Naive thymus-derived CD4-positive, alpha-beta T cell (primary cell): ENCODE results near the gene NUP93. TPM values are rescaled to one million over a fixed set of nuclear protein-coding genes. Genes with fewer than 3 reads are reported as not detected.
A peak's percentile ranks its signal among the peaks of the same experiment; 100 is the strongest.

Experiments
- ATAC-seq: fragments of 150-1000 bp; cut with Tn5 transposase; 2 replicates; pipeline ENCODE4 v1.10.0; 2021; ENCODE audit warnings: mild to moderate bottlenecking, moderate library complexity
- CTCF ChIA-PET: fragments of 350-600 bp; sonication (Branson Sonifier 250); formaldehyde crosslinking; loops from one replicate; lab custom pipeline; 2021; ENCODE audit warnings: antibody characterized with exemption; lab: Charles Lee
- POLR2A ChIA-PET: fragments of 350-600 bp; sonication (Branson Sonifier 250); formaldehyde crosslinking; loops from one replicate; lab custom pipeline; 2021; ENCODE audit warnings: antibody characterized with exemption, inconsistent platforms; lab: Charles Lee
- DNase-seq, 9 donors: peaks; one replicate each; pipeline versions ENCODE4 v3.0.0 to v3.0.0-alpha.2; 2020 to 2022; ENCODE audit warnings: mixed read lengths in 1 of 9
- H3K27ac ChIP-seq: one replicate; pipeline ENCODE4 v1.7.0; 2013; ENCODE audit warnings: mild to moderate bottlenecking, low read depth, low read length, moderate library complexity
- H3K27me3 ChIP-seq, 2 donors: one replicate each; pipeline ENCODE4 v1.7.0; 2013; ENCODE audit warnings: low read length in 2 of 2, mild to moderate bottlenecking in 2 of 2, moderate library complexity in 2 of 2; ENCODE audit not compliant: control insufficient read depth in 2 of 2, insufficient read depth in 2 of 2
- H3K36me3 ChIP-seq, 3 experiments: 1 replicate in 2 of 3; 2 replicates in 1 of 3; pipeline ENCODE4 v1.7.0; 2013; ENCODE audit warnings: low read length in 3 of 3, mild to moderate bottlenecking in 3 of 3, moderate library complexity in 1 of 3; ENCODE audit not compliant: insufficient read depth in 3 of 3, control insufficient read depth in 2 of 3
- H3K4me1 ChIP-seq, 2 donors: one replicate each; pipeline ENCODE4 v1.7.0; 2013; ENCODE audit warnings: low read length in 2 of 2, mild to moderate bottlenecking in 2 of 2, moderate library complexity in 1 of 2; ENCODE audit not compliant: control insufficient read depth in 2 of 2, insufficient read depth in 2 of 2
- H3K4me3 ChIP-seq: 2 replicates; pipeline ENCODE4 v1.7.0; 2013; ENCODE audit warnings: mild to moderate bottlenecking, low read length
- H3K9me3 ChIP-seq, 3 experiments: 1 replicate in 2 of 3; 2 replicates in 1 of 3; pipeline ENCODE4 v1.7.0; 2013; ENCODE audit warnings: low read length in 3 of 3; ENCODE audit not compliant: control insufficient read depth in 2 of 3
- H3K27ac Mint-ChIP-seq, 9 donors: one replicate each; pipeline ENCODE4 v1.8.0; 2020 to 2022; ENCODE audit warnings: mixed read lengths in 9 of 9, mild to moderate bottlenecking in 8 of 9, moderate library complexity in 5 of 9, inconsistent platforms in 2 of 9
- H3K27me3 Mint-ChIP-seq, 5 donors: one replicate each; pipeline ENCODE4 v1.8.0; 2021 to 2022; ENCODE audit warnings: mixed read lengths in 5 of 5, mild to moderate bottlenecking in 1 of 5
- H3K36me3 Mint-ChIP-seq, 5 donors: one replicate each; pipeline ENCODE4 v1.8.0; 2020 to 2022; ENCODE audit warnings: mixed read lengths in 5 of 5, mild to moderate bottlenecking in 3 of 5, inconsistent platforms in 1 of 5
- H3K4me1 Mint-ChIP-seq, 7 donors: one replicate each; pipeline ENCODE4 v1.8.0; 2020 to 2022; ENCODE audit warnings: mixed read lengths in 7 of 7, mild to moderate bottlenecking in 3 of 7, inconsistent platforms in 1 of 7
- H3K4me3 Mint-ChIP-seq, 10 donors: one replicate each; pipeline ENCODE4 v1.8.0; 2020 to 2022; ENCODE audit warnings: mild to moderate bottlenecking in 10 of 10, mixed read lengths in 10 of 10, moderate library complexity in 6 of 10, inconsistent platforms in 2 of 10
- H3K9me3 Mint-ChIP-seq, 11 donors: one replicate each; pipeline ENCODE4 v1.8.0; 2020 to 2022; ENCODE audit warnings: mixed read lengths in 11 of 11, mild to moderate bottlenecking in 4 of 11, inconsistent platforms in 1 of 11, moderate library complexity in 1 of 11
- intact Hi-C, 2 donors: fragments of 100-400 bp; cut with micrococcal nuclease; formaldehyde crosslinking; loops; one replicate each; pipeline ENCODE4 v1.15.1; 2023
- polyA plus RNA-seq, 2 donors: library from polyadenylated mRNA; unstranded; fragments of 300-500 nt; fragmentation: Illumina TruSeq; gene quantifications; one replicate each; pipeline ENCODE4 v1.2.3, GENCODE V29; 2021
- total RNA-seq, 6 experiments: library from RNA in 5 of 6; stranded (reverse) in 5 of 6; gene quantifications; 1 replicate in 5 of 6; 2 replicates in 1 of 6; pipeline ENCODE4 v1.2.3 and lab custom pipeline; 2021 to 2026

The NUP93 gene
- total and polyA plus RNA-seq, 7 experiments from 2014 or later = 53.0 to 90.5 (median 64.5) TPM

- H3K27ac ChIP-seq = no peak overlapping the region
- no peak overlapping the region for H3K4me3 ChIP-seq
- POLR2A ChIA-PET = no interaction called here
- no peaks in the 10 kb centered on the region for H3K4me1 ChIP-seq
- Mint-ChIP-seq H3K4me1 (peaks cover 0 to 6% (median 1%) of the 10 kb centered on the region in 7 donors), H3K27me3 (no peaks in the 10 kb centered on the region), H3K4me3 (no peak overlapping the region), H3K27ac (no peak overlapping the region), H3K36me3 (peaks cover 4 to 73% (median 23%) of the 10 kb centered on the region in 5 donors), H3K9me3 (no peaks in the 10 kb centered on the region)
- intact Hi-C loops = no loop called here
- H3K9me3 ChIP-seq = no peaks in the 10 kb centered on the region
- ATAC-seq = no peak
- DNase-seq = no peak
- H3K27me3 ChIP-seq = no peaks in the 10 kb centered on the region
- H3K36me3 ChIP-seq = peaks cover 0 to 77% (median 7%) of the 10 kb centered on the region in 3 experiments
- CTCF ChIA-PET = no interaction called here
Measured at GRCh38 chr16:56832768-56833167, 102.8 kb downstream of the NUP93 start.

- peaks cover 4 to 78% (median 23%) of the 10 kb centered on the region in 5 donors for H3K36me3 Mint-ChIP-seq
- Histone ChIP-seq H3K27me3 (no peaks in the 10 kb centered on the region), H3K9me3 (no peaks in the 10 kb centered on the region), H3K4me3 (no peak overlapping the region), H3K36me3 (peaks cover 0 to 79% (median 7%) of the 10 kb centered on the region in 3 experiments), H3K27ac (no peak overlapping the region), H3K4me1 (no peaks in the 10 kb centered on the region)
- H3K4me3 Mint-ChIP-seq = no peak overlapping the region
- H3K4me1 Mint-ChIP-seq = peaks cover 0 to 8% (median 6%) of the 10 kb centered on the region in 7 donors
- intact Hi-C loops = no loop called here
- CTCF ChIA-PET = no interaction called here
- ATAC-seq = no peak
- no peak for DNase-seq
- no peaks in the 10 kb centered on the region for H3K9me3 Mint-ChIP-seq
- POLR2A ChIA-PET = no interaction called here
- no peak overlapping the region for H3K27ac Mint-ChIP-seq
- H3K27me3 Mint-ChIP-seq = no peaks in the 10 kb centered on the region
Measured at GRCh38 chr16:56833243-56833970, 103.5 kb downstream of the NUP93 start.

- no peak for DNase-seq
- intact Hi-C loops = no loop called here
- Mint-ChIP-seq H3K4me3 (no peak overlapping the region), H3K36me3 (peaks cover 8 to 77% (median 17%) of the 10 kb centered on the region in 5 donors), H3K4me1 (peaks cover 0 to 24% (median 15%) of the 10 kb centered on the region in 7 donors), H3K27ac (no peak overlapping the region), H3K27me3 (no peaks in the 10 kb centered on the region), H3K9me3 (no peaks in the 10 kb centered on the region)
- no peak for ATAC-seq
- Histone ChIP-seq H3K9me3 (no peaks in the 10 kb centered on the region), H3K27ac (no peak overlapping the region), H3K36me3 (peaks cover 0 to 72% (median 10%) of the 10 kb centered on the region in 3 experiments), H3K27me3 (no peaks in the 10 kb centered on the region), H3K4me1 (peaks cover 0 to 4% of the 10 kb centered on the region in 2 donors), H3K4me3 (no peak overlapping the region)
- ChIA-PET POLR2A (no interaction called here), CTCF (no interaction called here)
Measured at GRCh38 chr16:56835320-56835719, 105.4 kb downstream of the NUP93 start.

- Histone ChIP-seq H3K4me3 (no peak overlapping the region), H3K4me1 (peaks cover 0 to 4% of the 10 kb centered on the region in 2 donors), H3K27ac (no peak overlapping the region), H3K9me3 (no peaks in the 10 kb centered on the region), H3K27me3 (no peaks in the 10 kb centered on the region), H3K36me3 (peaks cover 0 to 73% (median 6%) of the 10 kb centered on the region in 3 experiments)
- no peak for DNase-seq
- no peaks in the 10 kb centered on the region for H3K27me3 Mint-ChIP-seq
- H3K4me3 Mint-ChIP-seq = no peak overlapping the region
- ATAC-seq = no peak
- H3K9me3 Mint-ChIP-seq = no peaks in the 10 kb centered on the region
- peak overlapping the region in 4 of 9 donors; percentile 28 to 72 (median 64) for H3K27ac Mint-ChIP-seq
- H3K36me3 Mint-ChIP-seq = peaks cover 8 to 77% (median 19%) of the 10 kb centered on the region in 5 donors
- CTCF ChIA-PET = no interaction called here
- intact Hi-C loops = no loop called here
- peaks cover 0 to 24% (median 15%) of the 10 kb centered on the region in 7 donors for H3K4me1 Mint-ChIP-seq
- POLR2A ChIA-PET = interaction anchor here (0.6 kb wide), 1 partner anchor 1141 kb away, joined by 4 read pairs; no protein-coding TSS in a partner anchor
Measured at GRCh38 chr16:56836410-56837230, 106.7 kb downstream of the NUP93 start.

- POLR2A ChIA-PET = interaction anchor here (0.6 to 1.8 kb wide), 5 partner anchors 8 to 93 kb away, joined by 3 to 5 read pairs (median 4); partner anchors contain the start of gene HERPUD1
- Mint-ChIP-seq H3K27me3 (no peaks in the 10 kb centered on the region), H3K9me3 (no peaks in the 10 kb centered on the region), H3K4me1 (peaks cover 0 to 24% (median 13%) of the 10 kb centered on the region in 7 donors), H3K36me3 (peaks cover 3 to 71% (median 14%) of the 10 kb centered on the region in 5 donors), H3K27ac (peak overlapping the region in 6 of 9 donors; percentile 12 to 59 (median 36)), H3K4me3 (peak overlapping the region in 2 of 10 donors; percentile 3 to 44)
- Histone ChIP-seq H3K27ac (no peak overlapping the region), H3K4me1 (peaks cover 0 to 4% of the 10 kb centered on the region in 2 donors), H3K36me3 (peaks cover 0 to 73% (median 6%) of the 10 kb centered on the region in 3 experiments), H3K9me3 (no peaks in the 10 kb centered on the region), H3K4me3 (no peak overlapping the region), H3K27me3 (no peaks in the 10 kb centered on the region)
- ATAC-seq (no peak), DNase-seq (no peak)
- intact Hi-C loops = no loop called here
- CTCF ChIA-PET = interaction anchor here (0.7 kb wide), 2 partner anchors 29 to 93 kb away, joined by 3 to 7 read pairs; partner anchors contain the start of gene HERPUD1
Measured at GRCh38 chr16:56838622-56839337, 108.9 kb downstream of the NUP93 start.

GRCh38 chr16:56841233-56841632, 111.3 kb downstream of the NUP93 start:
- H3K36me3 ChIP-seq = peaks cover 0 to 62% (median 3%) of the 10 kb centered on the region in 3 experiments
- H3K9me3 Mint-ChIP-seq = no peaks in the 10 kb centered on the region
- no peak overlapping the region for H3K27ac ChIP-seq
- H3K27me3 ChIP-seq = no peaks in the 10 kb centered on the region
- ChIA-PET POLR2A (no interaction called here), CTCF (no interaction called here)
- no peak overlapping the region for H3K27ac Mint-ChIP-seq
- H3K27me3 Mint-ChIP-seq = no peaks in the 10 kb centered on the region
- intact Hi-C loops = no loop called here
- DNase-seq (no peak), ATAC-seq (no peak)
- no peaks in the 10 kb centered on the region for H3K9me3 ChIP-seq
- peaks cover 8 to 72% (median 20%) of the 10 kb centered on the region in 5 donors for H3K36me3 Mint-ChIP-seq
- peaks cover 0 to 4% of the 10 kb centered on the region in 2 donors for H3K4me1 ChIP-seq
- H3K4me1 Mint-ChIP-seq = peaks cover 0 to 24% (median 13%) of the 10 kb centered on the region in 7 donors
- H3K4me3 Mint-ChIP-seq = no peak overlapping the region
- no peak overlapping the region for H3K4me3 ChIP-seq
